ENCODE measurements around the gene HSBP1L1.

HSBP1L1 gene

DNA sequence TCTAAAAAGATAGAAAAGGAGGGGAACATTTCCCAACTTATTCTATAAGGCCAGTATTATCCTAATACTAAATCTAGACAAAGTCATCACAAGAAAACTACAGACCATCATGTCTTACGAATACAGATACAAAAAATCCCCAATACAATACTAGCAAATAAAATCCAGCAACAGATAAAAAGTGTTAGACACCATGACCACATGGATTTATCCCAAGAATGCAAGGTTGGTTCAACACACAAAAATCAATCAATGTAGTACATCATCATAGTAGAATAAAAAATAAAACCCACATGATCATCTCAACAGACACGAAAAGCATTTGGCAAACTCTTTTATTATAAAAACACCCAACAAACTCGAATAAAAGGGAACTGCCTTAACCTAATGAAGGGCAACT lies 31.5 kb upstream of the HSBP1L1 start:
- Histone ChIP-seq H3K36me3 (ENCODE audit: control insufficient read depth in 1 of 2, insufficient read depth in 2 of 2, low read depth in 1 of 2, low read length in 2 of 2) (peaks cover 49 to 70% of the 10 kb centered on the region in 2 experiments), H2BK120ac (ENCODE audit: low read depth, low read length) (no peak overlapping the region), H3K9me3 (ENCODE audit: control insufficient read depth, low read length) (peaks cover 69% of the 10 kb centered on the region), H3K18ac (ENCODE audit: low read depth in 1 of 2, low read length in 2 of 2) (no peak overlapping the region), H2AK5ac (ENCODE audit: low read length, severe bottlenecking) (no peak overlapping the region), H3K14ac (ENCODE audit: low read length in 2 of 2) (no peak overlapping the region), H3K79me1 (replicated peaks; ENCODE audit: low read length, poor library complexity, severe bottlenecking) (peaks cover 51% of the 10 kb centered on the region), H3K27ac (ENCODE audit: low read length, poor library complexity, severe bottlenecking) (no peak overlapping the region), H3K23ac (ENCODE audit: low read length in 2 of 2) (no peak overlapping the region), H2AFZ (ENCODE audit: low read depth, low read length) (no peak overlapping the region), H3K4me1 (ENCODE audit: control insufficient read depth, insufficient read depth, low read depth, low read length) (no peaks in the 10 kb centered on the region), H2BK15ac (ENCODE audit: low read depth, poor library complexity, severe bottlenecking) (no peak overlapping the region), H4K91ac (ENCODE audit: low read length) (no peak overlapping the region), H3K27me3 (ENCODE audit: control insufficient read depth in 1 of 2, insufficient read depth in 1 of 2, low read length in 2 of 2) (no peaks in the 10 kb centered on the region), H3K4me3 (ENCODE audit: insufficient read depth in 1 of 2, low read depth in 1 of 2, low read length in 2 of 2) (no peak overlapping the region), H2BK5ac (ENCODE audit: low read depth, low read length, poor library complexity, severe bottlenecking) (no peak overlapping the region), H3K4ac (ENCODE audit: low read depth in 1 of 2, low read length in 2 of 2) (no peak overlapping the region), H3K4me2 (ENCODE audit: low read length, poor library complexity, severe bottlenecking) (no peak overlapping the region), H4K8ac (ENCODE audit: low read length) (no peak overlapping the region), H2BK12ac (ENCODE audit: low read length in 2 of 2) (no peak overlapping the region), H3K9ac (ENCODE audit: low read length) (no peak overlapping the region)
- WGBS, result 99% methylated on average over 2 of the region's 3 CpGs
- DNase-seq, result no peak

DNA sequence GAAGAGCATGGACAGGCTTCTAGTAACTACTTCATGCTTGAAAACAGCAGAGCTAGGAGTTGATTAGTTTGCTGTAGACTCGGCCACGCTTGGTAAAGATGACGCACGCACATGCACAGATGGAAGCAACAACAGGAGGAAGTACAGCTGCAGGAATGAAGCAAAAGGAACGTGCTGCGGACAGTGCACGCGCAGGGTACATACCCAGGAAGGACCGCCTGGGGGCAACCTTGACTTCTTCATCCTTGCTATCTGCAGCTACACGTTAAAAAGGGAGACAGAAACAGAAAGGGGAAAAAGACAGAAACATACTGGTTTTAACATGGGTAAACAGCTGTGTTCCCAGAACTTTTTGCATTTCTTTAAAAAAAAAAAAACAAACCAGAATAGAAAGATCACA lies 30.7 kb upstream of the HSBP1L1 start:
- Histone ChIP-seq H3K4me1 (ENCODE audit: control insufficient read depth, insufficient read depth, low read depth, low read length) (no peaks in the 10 kb centered on the region), H2BK12ac (ENCODE audit: low read length in 2 of 2) (no peak overlapping the region), H2AFZ (ENCODE audit: low read depth, low read length) (no peak overlapping the region), H3K14ac (ENCODE audit: low read length in 2 of 2) (no peak overlapping the region), H2AK5ac (ENCODE audit: low read length, severe bottlenecking) (no peak overlapping the region), H4K8ac (ENCODE audit: low read length) (no peak overlapping the region), H2BK5ac (ENCODE audit: low read depth, low read length, poor library complexity, severe bottlenecking) (no peak overlapping the region), H3K27me3 (ENCODE audit: control insufficient read depth in 1 of 2, insufficient read depth in 1 of 2, low read length in 2 of 2) (no peaks in the 10 kb centered on the region), H3K4me3 (ENCODE audit: insufficient read depth in 1 of 2, low read depth in 1 of 2, low read length in 2 of 2) (no peak overlapping the region), H3K79me1 (replicated peaks; ENCODE audit: low read length, poor library complexity, severe bottlenecking) (peaks cover 47% of the 10 kb centered on the region), H3K36me3 (ENCODE audit: control insufficient read depth in 1 of 2, insufficient read depth in 2 of 2, low read depth in 1 of 2, low read length in 2 of 2) (peaks cover 43 to 61% of the 10 kb centered on the region in 2 experiments), H2BK15ac (ENCODE audit: low read depth, poor library complexity, severe bottlenecking) (no peak overlapping the region), H2BK120ac (ENCODE audit: low read depth, low read length) (no peak overlapping the region), H3K18ac (ENCODE audit: low read depth in 1 of 2, low read length in 2 of 2) (no peak overlapping the region), H4K91ac (ENCODE audit: low read length) (no peak overlapping the region), H3K27ac (ENCODE audit: low read length, poor library complexity, severe bottlenecking) (no peak overlapping the region), H3K4me2 (ENCODE audit: low read length, poor library complexity, severe bottlenecking) (no peak overlapping the region), H3K9ac (ENCODE audit: low read length) (no peak overlapping the region), H3K4ac (ENCODE audit: low read depth in 1 of 2, low read length in 2 of 2) (no peak overlapping the region), H3K23ac (ENCODE audit: low read length in 2 of 2) (no peak overlapping the region), H3K9me3 (ENCODE audit: control insufficient read depth, low read length) (peaks cover 61% of the 10 kb centered on the region)
- 52% methylated on average over 9 of the region's 10 CpGs for WGBS
- DNase-seq, result peak; percentile 82

- no peak overlapping the region for H2AFZ ChIP-seq (ENCODE audit: low read depth, low read length)
- 58% methylated on average over 8 of the region's 8 CpGs for WGBS
- no peak overlapping the region for H2BK5ac ChIP-seq (ENCODE audit: low read depth, low read length, poor library complexity, severe bottlenecking)
Measured at GRCh38 chr18:79934311-79935097, 29.9 kb upstream of the HSBP1L1 start.

DNA sequence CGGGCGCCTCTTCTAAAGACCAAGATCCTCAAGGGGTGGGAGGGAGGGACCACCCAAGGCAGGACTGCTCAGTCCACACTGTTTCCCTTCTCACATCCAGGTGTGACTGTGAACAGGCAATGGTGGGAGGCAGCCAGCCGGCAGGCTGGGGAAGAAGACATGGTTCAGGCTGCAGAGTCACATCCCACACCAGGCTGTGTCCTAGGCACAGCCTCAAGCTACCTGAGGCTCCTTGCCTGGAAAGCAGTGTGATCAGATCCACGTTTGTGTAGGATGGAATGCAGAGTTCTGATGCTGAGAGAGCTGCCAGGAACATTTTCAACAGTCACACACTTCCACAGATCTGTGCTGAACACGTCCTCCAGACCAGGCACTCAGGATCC lies 29.4 kb upstream of the HSBP1L1 start:
- H3K4me3 ChIP-seq (ENCODE audit: insufficient read depth in 1 of 2, low read depth in 1 of 2, low read length in 2 of 2), result no peak overlapping the region
- no peak overlapping the region for H4K8ac ChIP-seq (ENCODE audit: low read length)
- H3K14ac ChIP-seq (ENCODE audit: low read length in 2 of 2), result no peak overlapping the region
- no peaks in the 10 kb centered on the region for H3K4me1 ChIP-seq (ENCODE audit: control insufficient read depth, insufficient read depth, low read depth, low read length)
- H2AK5ac ChIP-seq (ENCODE audit: low read length, severe bottlenecking), result no peak overlapping the region
- WGBS, result 99% methylated on average over 5 of the region's 5 CpGs
- H3K9me3 ChIP-seq (ENCODE audit: control insufficient read depth, low read length), result peaks cover 48% of the 10 kb centered on the region
- H3K18ac ChIP-seq (ENCODE audit: low read depth in 1 of 2, low read length in 2 of 2), result no peak overlapping the region
- no peak overlapping the region for H3K9ac ChIP-seq (ENCODE audit: low read length)
- H2BK120ac ChIP-seq (ENCODE audit: low read depth, low read length), result no peak overlapping the region
- H3K4ac ChIP-seq (ENCODE audit: low read depth in 1 of 2, low read length in 2 of 2), result no peak overlapping the region
- no peaks in the 10 kb centered on the region for H3K27me3 ChIP-seq (ENCODE audit: control insufficient read depth in 1 of 2, insufficient read depth in 1 of 2, low read length in 2 of 2)
- H3K27ac ChIP-seq (ENCODE audit: low read length, poor library complexity, severe bottlenecking), result no peak overlapping the region
- no peak overlapping the region for H2AFZ ChIP-seq (ENCODE audit: low read depth, low read length)
- peaks cover 40 to 54% of the 10 kb centered on the region in 2 experiments for H3K36me3 ChIP-seq (ENCODE audit: control insufficient read depth in 1 of 2, insufficient read depth in 2 of 2, low read depth in 1 of 2, low read length in 2 of 2)
- H3K79me1 ChIP-seq (replicated peaks; ENCODE audit: low read length, poor library complexity, severe bottlenecking), result peaks cover 41% of the 10 kb centered on the region
- H2BK5ac ChIP-seq (ENCODE audit: low read depth, low read length, poor library complexity, severe bottlenecking), result no peak overlapping the region
- H3K4me2 ChIP-seq (ENCODE audit: low read length, poor library complexity, severe bottlenecking), result no peak overlapping the region
- no peak for DNase-seq
- no peak overlapping the region for H3K23ac ChIP-seq (ENCODE audit: low read length in 2 of 2)
- no peak overlapping the region for H4K91ac ChIP-seq (ENCODE audit: low read length)
- no peak overlapping the region for H2BK15ac ChIP-seq (ENCODE audit: low read depth, poor library complexity, severe bottlenecking)
- no peak overlapping the region for H2BK12ac ChIP-seq (ENCODE audit: low read length in 2 of 2)

More at GRCh38 chr18:79934311-79935097, 29.9 kb upstream of the HSBP1L1 start:
- H3K4me2 ChIP-seq (ENCODE audit: low read length, poor library complexity, severe bottlenecking), result no peak overlapping the region
- H3K9ac ChIP-seq (ENCODE audit: low read length), result no peak overlapping the region
- DNase-seq, result peak; percentile 39
- H4K8ac ChIP-seq (ENCODE audit: low read length), result peak overlapping the region; percentile 15
- H2BK12ac ChIP-seq (ENCODE audit: low read length in 2 of 2), result no peak overlapping the region
- no peak overlapping the region for H3K4me3 ChIP-seq (ENCODE audit: insufficient read depth in 1 of 2, low read depth in 1 of 2, low read length in 2 of 2)
- H3K4ac ChIP-seq (ENCODE audit: low read depth in 1 of 2, low read length in 2 of 2), result no peak overlapping the region
- no peak overlapping the region for H2AK5ac ChIP-seq (ENCODE audit: low read length, severe bottlenecking)
- no peak overlapping the region for H4K91ac ChIP-seq (ENCODE audit: low read length)
- no peaks in the 10 kb centered on the region for H3K27me3 ChIP-seq (ENCODE audit: control insufficient read depth in 1 of 2, insufficient read depth in 1 of 2, low read length in 2 of 2)
- peaks cover 38 to 54% of the 10 kb centered on the region in 2 experiments for H3K36me3 ChIP-seq (ENCODE audit: control insufficient read depth in 1 of 2, insufficient read depth in 2 of 2, low read depth in 1 of 2, low read length in 2 of 2)
- peaks cover 41% of the 10 kb centered on the region for H3K79me1 ChIP-seq (replicated peaks; ENCODE audit: low read length, poor library complexity, severe bottlenecking)
- no peak overlapping the region for H3K23ac ChIP-seq (ENCODE audit: low read length in 2 of 2)
- H3K27ac ChIP-seq (ENCODE audit: low read length, poor library complexity, severe bottlenecking), result no peak overlapping the region
- peaks cover 53% of the 10 kb centered on the region for H3K9me3 ChIP-seq (ENCODE audit: control insufficient read depth, low read length)
- H3K18ac ChIP-seq (ENCODE audit: low read depth in 1 of 2, low read length in 2 of 2), result no peak overlapping the region
- H2BK15ac ChIP-seq (ENCODE audit: low read depth, poor library complexity, severe bottlenecking), result no peak overlapping the region
- no peaks in the 10 kb centered on the region for H3K4me1 ChIP-seq (ENCODE audit: control insufficient read depth, insufficient read depth, low read depth, low read length)
- H3K14ac ChIP-seq (ENCODE audit: low read length in 2 of 2), result no peak overlapping the region
- H2BK120ac ChIP-seq (ENCODE audit: low read depth, low read length), result no peak overlapping the region
